HepG2 (cell line): Measurements from ENCODE around the gene HOXC4. TPM values are rescaled to one million over a fixed set of nuclear protein-coding genes. Genes with fewer than 3 reads are reported as not detected.
A peak's percentile ranks its signal among the peaks of the same experiment; 100 is the strongest.

Experiments
- ATAC-seq: fragments of 200-7000 bp; cut with Tn5 transposase; 3 replicates; pipeline ENCODE4 v1.9.1; 2020; ENCODE audit warnings: mild to moderate bottlenecking, moderate library complexity
- BruUV-seq: library from RNA; stranded (reverse); fragments of 400-500 nt; replicated peaks from 2 replicates; lab custom pipeline; 2021; lab: Mats Ljungman, UMichigan
- CTCF ChIA-PET: fragments of 300-600 bp; formaldehyde crosslinking; extraction: SDS; loops from one replicate; lab custom pipeline; 2021; ENCODE audit warnings: low total read pairs, inconsistent platforms, low intra/inter-chr PET ratio; lab: Yijun Ruan, JAX
- POLR2A ChIA-PET: fragments of 350-600 bp; sonication (Branson Sonifier 250); formaldehyde crosslinking; loops from one replicate; lab custom pipeline; 2020; ENCODE audit warnings: antibody characterized with exemption, inconsistent platforms; lab: Yijun Ruan, JAX
- DNase-seq: peaks from one replicate; pipeline ENCODE4 v3.0.0-alpha.2; 2015; ENCODE audit warnings: low spot score
- FAIRE-seq: peaks from 3 replicates; lab custom pipeline; 2011; peaks lifted over from hg19 to GRCh38; lab: Jason Lieb, UNC
- H2AFZ ChIP-seq: one replicate; pipeline ENCODE4 v1.6.1; 2011; ENCODE audit warnings: low read length, inconsistent platforms
- H3K27ac ChIP-seq: fragments of 300-600 bp; 3 replicates; pipeline ENCODE4 v1.8.0; 2011; ENCODE audit warnings: mixed run types, mild to moderate bottlenecking, mixed read lengths, low read length, inconsistent platforms; ENCODE audit not compliant: insufficient read depth; ENCODE audit errors: extremely low read length
- H3K27me3 ChIP-seq, 2 experiments: fragments of 200-600 bp in 1 of 2; 2 replicates in 1 of 2; 3 replicates in 1 of 2; pipeline versions ENCODE4 v1.6.0 to v1.8.0; 2011; ENCODE audit warnings: low read length in 2 of 2, mild to moderate bottlenecking in 2 of 2, moderate library complexity in 2 of 2, inconsistent platforms in 1 of 2; ENCODE audit not compliant: insufficient read depth in 2 of 2, control insufficient read depth in 1 of 2
- H3K36me3 ChIP-seq, 2 experiments: fragments of 200-600 bp in 1 of 2; replicated peaks in 1 of 2; 2 replicates in 1 of 2; 3 replicates in 1 of 2; pipeline versions ENCODE4 v1.5.1 to v1.8.0; 2011; ENCODE audit warnings: low read length in 2 of 2, inconsistent platforms in 1 of 2; ENCODE audit not compliant: insufficient read depth in 2 of 2, control insufficient read depth in 1 of 2
- H3K4me1 ChIP-seq: 2 replicates; pipeline ENCODE4 v1.5.1; 2012; ENCODE audit warnings: low read length, inconsistent platforms; ENCODE audit not compliant: insufficient read depth
- H3K4me2 ChIP-seq: 2 replicates; pipeline ENCODE4 v1.6.0; 2011; ENCODE audit warnings: low read depth, low read length, inconsistent platforms
- H3K4me3 ChIP-seq, 3 experiments: fragments of 200-600 bp in 1 of 3; sonication (generic), shearing (Covaris generic) in 1 of 3; replicated peaks in 1 of 3; 2 replicates each; pipeline ENCODE4 v1.5.1; 2011 to 2016; ENCODE audit warnings: low read length in 3 of 3, inconsistent platforms in 2 of 3, low read depth in 2 of 3, mild to moderate bottlenecking in 2 of 3, control low read depth in 1 of 3, mixed read lengths in 1 of 3; ENCODE audit not compliant: insufficient read depth in 1 of 3
- H3K79me2 ChIP-seq: one replicate; pipeline ENCODE4 v1.6.1; 2011; ENCODE audit warnings: low read length, inconsistent platforms; ENCODE audit not compliant: insufficient read depth
- H3K9ac ChIP-seq: 2 replicates; pipeline ENCODE4 v1.6.0; 2011; ENCODE audit warnings: mild to moderate bottlenecking, low read depth, low read length, inconsistent platforms; ENCODE audit not compliant: insufficient read depth
- H3K9me3 ChIP-seq: 2 replicates; pipeline ENCODE4 v1.5.1; 2012; ENCODE audit warnings: mild to moderate bottlenecking, low read length
- H4K20me1 ChIP-seq: 2 replicates; pipeline ENCODE4 v1.6.0; 2011; ENCODE audit warnings: inconsistent platforms, mild to moderate bottlenecking, low read length, moderate library complexity; ENCODE audit not compliant: insufficient read depth
- ATF7 ChIP-seq, 2 experiments: fragments of 450-650 bp in 1 of 2; sonication (generic) in 1 of 2; formaldehyde crosslinking in 1 of 2; IDR thresholded peaks; 2 replicates each; pipeline versions ENCODE4 v1.4.0 to v1.6.1; 2016 to 2020; ENCODE audit warnings: antibody characterized with exemption in 1 of 2, mild to moderate bottlenecking in 1 of 2, missing genetic modification reagents in 1 of 2
- CREB1 ChIP-seq, 2 experiments: fragments of 450-650 bp in 1 of 2; IDR thresholded peaks; 2 replicates each; pipeline ENCODE4 v1.6.1; 2016 to 2017; ENCODE audit warnings: control low read depth in 1 of 2, mild to moderate bottlenecking in 1 of 2, missing compliant biosample characterization in 1 of 2, missing genetic modification characterization in 1 of 2
- MIER3 ChIP-seq: IDR thresholded peaks from 2 replicates; pipeline ENCODE4 v1.6.1; 2016; ENCODE audit warnings: missing compliant biosample characterization, borderline replicate concordance
- YEATS2 ChIP-seq: sonication (generic); formaldehyde crosslinking; IDR thresholded peaks from 2 replicates; pipeline ENCODE4 v1.4.0; 2020; ENCODE audit warnings: missing genetic modification reagents, borderline replicate concordance
- ZNF781 ChIP-seq: sonication (generic); formaldehyde crosslinking; IDR thresholded peaks from 2 replicates; pipeline ENCODE4 v1.5.1; 2020; ENCODE audit warnings: borderline replicate concordance, mild to moderate bottlenecking, missing genetic modification reagents; ENCODE audit errors: not compliant biosample characterization
- ZNF839 ChIP-seq: sonication (generic); formaldehyde crosslinking; IDR thresholded peaks from 2 replicates; pipeline ENCODE4 v1.4.0; 2020; ENCODE audit warnings: missing genetic modification reagents, mild to moderate bottlenecking, borderline replicate concordance
- WGBS: methylation state at CpG from one replicate; pipeline ENCODE4 v1.1.6; 2017; ENCODE audit warnings: low lambda C conversion rate; 5-methylcytosine and 5-hydroxymethylcytosine counted together
- in situ Hi-C: cut with HindIII; loops from 2 replicates; pipeline ENCODE4 v1.10.0; 2017; ENCODE audit warnings: low pct_unique_long_range_greater_than_20kb; ENCODE audit not compliant: extremely low pct_ligation_motif_present
- intact Hi-C: fragments of 100-400 bp; cut with micrococcal nuclease; formaldehyde crosslinking; loops from one replicate; pipeline ENCODE4 v1.10.0; 2022; ENCODE audit not compliant: unreplicated experiment
- polyA plus RNA-seq, 8 experiments: library from polyadenylated mRNA; depleted of rRNA in 3 of 8; stranded (reverse) in 7 of 8; unstranded in 1 of 8; fragments of >200 nt; fragmentation: Illumina TruSeq in 4 of 8; extraction: Trizol in 4 of 8; gene quantifications; 2 replicates each; pipeline versions ENCODE4 v1.2.1 to v1.2.3, GENCODE V29; 2011 to 2016; ENCODE audit warnings: low read depth in 4 of 8, missing spikeins in 1 of 8, mixed read lengths in 1 of 8; ENCODE audit not compliant: insufficient read depth in 1 of 8
- total RNA-seq, 5 experiments: library from RNA; depleted of rRNA; stranded (reverse); fragments of >200 nt; fragmentation: Illumina TruSeq; extraction: Trizol; gene quantifications; 2 replicates each; pipeline ENCODE4 v1.2.3, GENCODE V29; 2016; ENCODE audit warnings: low read depth in 1 of 5
- TF ChIP-seq, protein P1 (sequence below): sonication (generic); formaldehyde crosslinking; conservative IDR thresholded peaks from 2 replicates; pipeline ENCODE4 v1.8.1; 2023; ENCODE audit warnings: missing genetic modification reagents
- TF ChIP-seq, protein P2 (sequence below): sonication (generic); formaldehyde crosslinking; IDR thresholded peaks from 2 replicates; pipeline ENCODE4 v1.4.0; 2020; ENCODE audit warnings: mild to moderate bottlenecking, low read depth, missing genetic modification reagents
- TF ChIP-seq, protein P3 (sequence below): sonication (generic); formaldehyde crosslinking; IDR thresholded peaks from 2 replicates; pipeline ENCODE4 v1.4.0; 2020; ENCODE audit warnings: mild to moderate bottlenecking, missing genetic modification reagents

HOXC4 gene
- total and polyA plus RNA-seq, 2 of the 13 experiments (the other 11 are each of a cell fraction or from before 2014, with no cell fraction given) = not detected

DNA sequence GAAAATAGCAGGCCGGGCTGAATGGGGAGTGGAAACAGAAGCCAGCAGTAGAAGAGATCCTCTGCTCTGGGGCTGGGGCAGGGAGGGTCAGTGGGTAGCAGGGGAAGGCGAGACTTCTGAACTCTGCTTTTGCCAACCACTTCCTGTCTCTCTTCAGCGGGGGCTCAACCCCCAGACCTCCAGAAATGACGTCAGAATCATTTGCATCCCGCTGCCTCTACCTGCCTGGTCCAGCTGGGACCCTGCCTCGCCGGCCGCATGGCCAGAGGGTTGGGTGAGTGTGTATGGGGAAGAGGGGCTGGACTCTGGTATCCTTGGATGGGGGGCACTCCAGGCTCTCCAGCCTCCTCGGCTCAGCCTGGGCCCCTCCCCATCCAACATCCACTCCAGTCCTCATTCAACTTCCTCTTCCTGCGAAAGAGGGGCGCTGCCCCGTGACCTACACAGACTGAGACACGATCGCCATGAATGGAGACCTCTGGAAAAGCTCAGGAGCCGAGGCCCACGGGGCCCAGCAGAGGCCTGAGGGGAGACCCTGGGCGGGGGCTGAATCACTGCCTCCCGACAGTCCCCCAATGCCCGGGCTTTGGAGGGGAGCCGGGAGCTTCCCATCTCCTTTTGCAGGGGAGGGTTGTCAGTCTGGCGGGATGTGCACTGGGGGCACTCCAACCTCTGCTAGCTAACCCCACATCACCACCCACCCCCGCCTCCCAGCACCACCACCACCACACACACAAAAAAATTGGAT, 458 bp upstream of the HOXC4 start:
- Histone ChIP-seq H3K36me3 (no peaks in the 10 kb centered on the region), H4K20me1 (no peaks in the 10 kb centered on the region), H2AFZ (no peak overlapping the region), H3K4me2 (no peak overlapping the region), H3K4me1 (no peaks in the 10 kb centered on the region), H3K9me3 (no peaks in the 10 kb centered on the region), H3K9ac (no peak overlapping the region), H3K4me3 (no peak overlapping the region)
- no TSS peak for BruUV-seq
- DNase-seq (no peak), FAIRE-seq (no peak), ATAC-seq (no peak)
- intact Hi-C loops (no loop called here), in situ Hi-C loops (no loop called here)
- ChIA-PET POLR2A (no interaction called here), CTCF (no interaction called here)
- WGBS = 25% methylated on average over 13 of the region's 22 CpGs
- TF ChIP-seq, protein P1, sequence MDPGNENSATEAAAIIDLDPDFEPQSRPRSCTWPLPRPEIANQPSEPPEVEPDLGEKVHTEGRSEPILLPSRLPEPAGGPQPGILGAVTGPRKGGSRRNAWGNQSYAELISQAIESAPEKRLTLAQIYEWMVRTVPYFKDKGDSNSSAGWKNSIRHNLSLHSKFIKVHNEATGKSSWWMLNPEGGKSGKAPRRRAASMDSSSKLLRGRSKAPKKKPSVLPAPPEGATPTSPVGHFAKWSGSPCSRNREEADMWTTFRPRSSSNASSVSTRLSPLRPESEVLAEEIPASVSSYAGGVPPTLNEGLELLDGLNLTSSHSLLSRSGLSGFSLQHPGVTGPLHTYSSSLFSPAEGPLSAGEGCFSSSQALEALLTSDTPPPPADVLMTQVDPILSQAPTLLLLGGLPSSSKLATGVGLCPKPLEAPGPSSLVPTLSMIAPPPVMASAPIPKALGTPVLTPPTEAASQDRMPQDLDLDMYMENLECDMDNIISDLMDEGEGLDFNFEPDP (CRISPR knock-in tag) = no peak
- no peak for TF ChIP-seq ZNF839 (CRISPR knock-in tag)
- TF ChIP-seq, protein P2, sequence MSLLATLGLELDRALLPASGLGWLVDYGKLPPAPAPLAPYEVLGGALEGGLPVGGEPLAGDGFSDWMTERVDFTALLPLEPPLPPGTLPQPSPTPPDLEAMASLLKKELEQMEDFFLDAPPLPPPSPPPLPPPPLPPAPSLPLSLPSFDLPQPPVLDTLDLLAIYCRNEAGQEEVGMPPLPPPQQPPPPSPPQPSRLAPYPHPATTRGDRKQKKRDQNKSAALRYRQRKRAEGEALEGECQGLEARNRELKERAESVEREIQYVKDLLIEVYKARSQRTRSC (CRISPR knock-in tag) = no peak
- TF ChIP-seq ZNF781 (CRISPR knock-in tag) = no peak
- peak; percentile 86 for TF ChIP-seq ATF7 (IDR thresholded peaks at IDR 0.05)
- TF ChIP-seq ATF7 (CRISPR knock-in tag; IDR thresholded peaks at IDR 0.05) = no peak
- no peak for TF ChIP-seq YEATS2 (CRISPR knock-in tag)
- peak; percentile 74 for TF ChIP-seq CREB1 (IDR thresholded peaks at IDR 0.05)
- TF ChIP-seq CREB1 (CRISPR knock-in tag; IDR thresholded peaks at IDR 0.05) = no peak
- no peak for TF ChIP-seq MIER3 (CRISPR knock-in tag)
- TF ChIP-seq, protein P3, sequence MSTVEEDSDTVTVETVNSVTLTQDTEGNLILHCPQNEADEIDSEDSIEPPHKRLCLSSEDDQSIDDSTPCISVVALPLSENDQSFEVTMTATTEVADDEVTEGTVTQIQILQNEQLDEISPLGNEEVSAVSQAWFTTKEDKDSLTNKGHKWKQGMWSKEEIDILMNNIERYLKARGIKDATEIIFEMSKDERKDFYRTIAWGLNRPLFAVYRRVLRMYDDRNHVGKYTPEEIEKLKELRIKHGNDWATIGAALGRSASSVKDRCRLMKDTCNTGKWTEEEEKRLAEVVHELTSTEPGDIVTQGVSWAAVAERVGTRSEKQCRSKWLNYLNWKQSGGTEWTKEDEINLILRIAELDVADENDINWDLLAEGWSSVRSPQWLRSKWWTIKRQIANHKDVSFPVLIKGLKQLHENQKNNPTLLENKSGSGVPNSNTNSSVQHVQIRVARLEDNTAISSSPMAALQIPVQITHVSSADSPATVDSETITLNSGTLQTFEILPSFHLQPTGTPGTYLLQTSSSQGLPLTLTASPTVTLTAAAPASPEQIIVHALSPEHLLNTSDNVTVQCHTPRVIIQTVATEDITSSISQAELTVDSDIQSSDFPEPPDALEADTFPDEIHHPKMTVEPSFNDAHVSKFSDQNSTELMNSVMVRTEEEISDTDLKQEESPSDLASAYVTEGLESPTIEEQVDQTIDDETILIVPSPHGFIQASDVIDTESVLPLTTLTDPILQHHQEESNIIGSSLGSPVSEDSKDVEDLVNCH = no peak
- TF ChIP-seq, all 625 proteins: peak for 2
- H3K27me3 ChIP-seq = peaks cover 9 to 68% of the 10 kb centered on the region in 2 experiments; a peak in 4 of 5 replicates
- no peaks in the 10 kb centered on the region for H3K79me2 ChIP-seq
- no peak overlapping the region for H3K27ac ChIP-seq
